GM10847 (cell line): ENCODE measurements around the gene ATM.

ENCODE experiments used
- POLR2A ChIP-seq: IDR thresholded peaks from 2 replicates; pipeline ENCODE4 v1.6.1; 2011; ENCODE audit not compliant: insufficient read length; ENCODE audit errors: extremely low read depth

Gene ATM

GRCh38 chr11:108319541-108320145 lies 96.8 kb downstream of the ATM start:
- no peak for TF ChIP-seq POLR2A

GRCh38 chr11:108322666-108323065 lies 99.8 kb downstream of the ATM start:
- TF ChIP-seq POLR2A, result no peak

- no peak for TF ChIP-seq POLR2A
These were observed 101.7 kb downstream of the ATM start for GRCh38 chr11:108324587-108324986.

- TF ChIP-seq POLR2A, result no peak
These were observed 110.6 kb downstream of the ATM start for GRCh38 chr11:108333403-108333899.

GRCh38 chr11:108338750-108339149 lies 115.9 kb downstream of the ATM start:
- TF ChIP-seq POLR2A, result no peak

- TF ChIP-seq POLR2A, result no peak
These were observed 118.1 kb downstream of the ATM start for GRCh38 chr11:108340973-108341372.

- TF ChIP-seq POLR2A, result no peak
These were observed 118.8 kb downstream of the ATM start for GRCh38 chr11:108341654-108342053.

GRCh38 chr11:108343714-108344113 lies 120.8 kb downstream of the ATM start:
- TF ChIP-seq POLR2A, result no peak

GRCh38 chr11:108345767-108346166 lies 122.9 kb downstream of the ATM start:
- no peak for TF ChIP-seq POLR2A

GRCh38 chr11:108346451-108346850 lies 123.6 kb downstream of the ATM start:
- TF ChIP-seq POLR2A, result no peak

- TF ChIP-seq POLR2A, result no peak
These were observed 128.6 kb downstream of the ATM start for GRCh38 chr11:108351468-108351867.

- no peak for TF ChIP-seq POLR2A
These were observed 141.3 kb downstream of the ATM start for GRCh38 chr11:108364159-108364558.

GRCh38 chr11:108368134-108368533 lies 145.3 kb downstream of the ATM start:
- TF ChIP-seq POLR2A, result no peak

GRCh38 chr11:108369064-108369463 lies 146.2 kb downstream of the ATM start:
- no peak for TF ChIP-seq POLR2A

- no peak for TF ChIP-seq POLR2A
These were observed 147.4 kb downstream of the ATM start for GRCh38 chr11:108370315-108370714.

- no peak for TF ChIP-seq POLR2A
These were observed 148.1 kb downstream of the ATM start for GRCh38 chr11:108370990-108371389.

GRCh38 chr11:108388576-108388975 lies 165.7 kb downstream of the ATM start:
- TF ChIP-seq POLR2A, result no peak

GRCh38 chr11:108392353-108392752 lies 169.5 kb downstream of the ATM start:
- TF ChIP-seq POLR2A, result no peak

- no peak for TF ChIP-seq POLR2A
These were observed 170.2 kb downstream of the ATM start for GRCh38 chr11:108393046-108393445.
